Left ventricle myocardium inferior (tissue), 1 donor: Measurements from ENCODE around the gene FAXDC2. TPM values are rescaled to one million over a fixed set of nuclear protein-coding genes. Genes with fewer than 3 reads are reported as not detected.

ENCODE experiments used
- DNase-seq: peaks from one replicate; pipeline ENCODE4 v3.0.0-alpha.2; 2020
- H3K27ac ChIP-seq: fragments of 200-600 bp; replicated peaks from 2 replicates; pipeline ENCODE4 v1.8.0; 2021
- H3K27me3 ChIP-seq: fragments of 200-600 bp; 2 replicates; pipeline ENCODE4 v1.8.0; 2021; ENCODE audit warnings: low read depth
- H3K36me3 ChIP-seq: fragments of 200-600 bp; 2 replicates; pipeline ENCODE4 v1.8.0; 2021
- H3K4me1 ChIP-seq: fragments of 200-600 bp; 2 replicates; pipeline ENCODE4 v1.8.0; 2021
- H3K4me3 ChIP-seq: fragments of 200-600 bp; 2 replicates; pipeline ENCODE4 v1.8.0; 2021; ENCODE audit warnings: mild to moderate bottlenecking, moderate library complexity
- H3K9me3 ChIP-seq: fragments of 200-600 bp; replicated peaks from 2 replicates; pipeline ENCODE4 v1.8.0; 2021
- intact Hi-C: fragments of 100-400 bp; cut with micrococcal nuclease; formaldehyde crosslinking; loops from one replicate; pipeline ENCODE4 v1.11.0; 2022
- total RNA-seq: library from RNA; stranded (reverse); fragmentation: NEBNext Ultra II Directional; extraction: Animal tissue kit (Norgen Biotek cat#: 25700); gene quantifications from one replicate; pipeline ENCODE4 v1.2.1, GENCODE V29; 2021
- TF ChIP-seq, protein P1 (sequence below): fragments of 200-600 bp; IDR thresholded peaks from 2 replicates; pipeline ENCODE4 v1.8.0; 2021; ENCODE audit warnings: antibody characterized with exemption, mild to moderate bottlenecking, borderline replicate concordance
- donor health status: DM: no; HTN: yes; CAD: no; lungs with severe emphysema.

The FAXDC2 gene
- total RNA-seq, 1 donor from 2014 or later, result 23.5 TPM

DNA sequence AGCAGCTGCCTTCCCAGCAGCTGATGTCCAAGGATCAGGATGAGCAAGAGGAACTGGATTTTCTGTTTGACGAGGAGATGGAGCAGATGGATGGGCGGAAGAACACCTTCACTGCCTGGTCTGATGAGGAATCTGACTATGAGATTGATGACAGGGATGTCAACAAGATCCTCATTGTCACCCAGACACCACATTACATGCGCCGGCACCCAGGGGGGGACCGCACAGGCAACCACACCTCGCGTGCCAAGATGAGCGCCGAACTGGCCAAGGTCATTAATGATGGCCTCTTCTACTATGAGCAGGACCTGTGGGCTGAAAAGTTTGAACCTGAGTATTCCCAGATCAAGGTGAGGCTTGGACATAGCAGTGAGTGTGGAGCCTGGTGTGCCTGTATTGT lies 48.4 kb downstream of the FAXDC2 start:
- peaks cover 38% of the 10 kb centered on the region for H3K4me1 ChIP-seq
- TF ChIP-seq, protein P1, sequence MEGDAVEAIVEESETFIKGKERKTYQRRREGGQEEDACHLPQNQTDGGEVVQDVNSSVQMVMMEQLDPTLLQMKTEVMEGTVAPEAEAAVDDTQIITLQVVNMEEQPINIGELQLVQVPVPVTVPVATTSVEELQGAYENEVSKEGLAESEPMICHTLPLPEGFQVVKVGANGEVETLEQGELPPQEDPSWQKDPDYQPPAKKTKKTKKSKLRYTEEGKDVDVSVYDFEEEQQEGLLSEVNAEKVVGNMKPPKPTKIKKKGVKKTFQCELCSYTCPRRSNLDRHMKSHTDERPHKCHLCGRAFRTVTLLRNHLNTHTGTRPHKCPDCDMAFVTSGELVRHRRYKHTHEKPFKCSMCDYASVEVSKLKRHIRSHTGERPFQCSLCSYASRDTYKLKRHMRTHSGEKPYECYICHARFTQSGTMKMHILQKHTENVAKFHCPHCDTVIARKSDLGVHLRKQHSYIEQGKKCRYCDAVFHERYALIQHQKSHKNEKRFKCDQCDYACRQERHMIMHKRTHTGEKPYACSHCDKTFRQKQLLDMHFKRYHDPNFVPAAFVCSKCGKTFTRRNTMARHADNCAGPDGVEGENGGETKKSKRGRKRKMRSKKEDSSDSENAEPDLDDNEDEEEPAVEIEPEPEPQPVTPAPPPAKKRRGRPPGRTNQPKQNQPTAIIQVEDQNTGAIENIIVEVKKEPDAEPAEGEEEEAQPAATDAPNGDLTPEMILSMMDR, result no peak
- no peak overlapping the region for H3K4me3 ChIP-seq
- no peak for DNase-seq
- H3K27ac ChIP-seq, result no peak overlapping the region
- intact Hi-C loops, result no loop called here
- no peaks in the 10 kb centered on the region for H3K27me3 ChIP-seq
- H3K36me3 ChIP-seq, result peaks cover 99% of the 10 kb centered on the region
- H3K9me3 ChIP-seq, result no peaks in the 10 kb centered on the region

GRCh38 chr5:154801083-154801482 lies 49.3 kb downstream of the FAXDC2 start:
- H3K4me3 ChIP-seq, result no peak overlapping the region
- peak overlapping the region; percentile 29 for H3K27ac ChIP-seq
- H3K4me1 ChIP-seq, result peaks cover 46% of the 10 kb centered on the region
- no peaks in the 10 kb centered on the region for H3K9me3 ChIP-seq
- TF ChIP-seq, protein P1, result no peak
- DNase-seq, result no peak
- H3K36me3 ChIP-seq, result peaks cover 99% of the 10 kb centered on the region
- no peaks in the 10 kb centered on the region for H3K27me3 ChIP-seq
- intact Hi-C loops, result no loop called here

DNA sequence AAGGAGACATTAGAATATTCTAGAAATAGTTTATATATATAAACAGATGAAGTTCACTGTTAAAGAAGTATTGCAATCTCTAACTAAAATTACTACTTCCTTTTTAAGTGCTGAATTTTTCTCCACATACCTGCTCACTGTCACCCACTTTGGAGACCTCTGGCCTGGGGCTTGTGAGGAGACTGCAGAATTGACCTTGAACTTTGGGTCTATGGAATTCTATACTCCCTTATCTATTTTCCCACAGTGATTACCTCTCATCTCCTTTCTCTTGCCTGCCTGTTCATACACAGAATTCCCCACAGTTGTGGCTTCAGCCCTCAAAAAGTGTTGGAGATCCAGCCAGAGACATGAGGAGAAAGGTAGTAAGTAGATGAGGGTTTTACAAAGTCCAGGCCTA lies 49.8 kb downstream of the FAXDC2 start:
- TF ChIP-seq, protein P1, result no peak
- intact Hi-C loops, result no loop called here

DNA sequence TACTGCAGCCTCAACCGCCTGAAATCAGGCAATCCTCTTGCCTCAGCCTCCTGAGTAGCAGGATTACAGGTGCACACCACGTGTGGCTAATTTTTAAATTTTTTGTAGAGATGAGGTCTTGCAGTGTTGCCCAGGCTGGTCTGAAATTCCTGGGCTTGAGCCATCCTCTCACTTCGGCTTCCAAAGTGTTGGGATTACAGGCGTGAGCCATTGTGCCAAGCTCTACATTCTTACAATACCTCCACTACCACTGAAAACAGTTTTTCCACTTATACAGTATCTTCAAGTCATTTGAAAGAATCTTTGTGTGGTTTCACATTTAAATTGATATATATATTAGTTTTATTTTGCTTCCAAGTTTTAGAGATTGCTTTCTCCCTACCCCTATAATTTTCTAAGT lies 52.6 kb downstream of the FAXDC2 start:
- Histone ChIP-seq H3K36me3 (peaks cover 90% of the 10 kb centered on the region), H3K27me3 (no peaks in the 10 kb centered on the region), H3K9me3 (no peaks in the 10 kb centered on the region), H3K27ac (peak overlapping the region; percentile 4), H3K4me3 (no peak overlapping the region), H3K4me1 (peaks cover 72% of the 10 kb centered on the region)
- TF ChIP-seq, protein P1, result no peak
- no peak for DNase-seq
- intact Hi-C loops, result no loop called here

More for the DNA sequence above, 49.8 kb downstream of the FAXDC2 start:
- Histone ChIP-seq H3K27ac (peak overlapping the region; percentile 29), H3K4me1 (peaks cover 46% of the 10 kb centered on the region), H3K36me3 (peaks cover 94% of the 10 kb centered on the region), H3K4me3 (no peak overlapping the region), H3K9me3 (no peaks in the 10 kb centered on the region), H3K27me3 (no peaks in the 10 kb centered on the region)
- DNase-seq, result no peak

DNA sequence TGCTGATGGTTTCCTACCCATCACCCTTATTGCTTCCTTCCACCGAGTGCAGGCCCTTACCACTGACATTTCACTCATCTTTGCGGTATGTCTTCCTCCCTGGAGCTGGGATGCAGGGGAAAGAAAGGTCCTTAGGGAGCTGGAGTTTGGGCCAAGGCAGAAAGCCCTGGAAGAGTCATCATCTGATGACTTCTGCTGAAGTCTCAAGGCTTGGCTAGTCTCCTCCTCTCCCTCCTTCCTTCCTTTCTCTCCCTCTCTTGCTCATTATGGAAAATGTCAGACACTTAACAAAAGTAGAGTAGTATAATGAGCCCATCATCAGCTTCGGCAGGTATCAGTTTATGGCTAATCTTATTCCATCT lies 55.2 kb downstream of the FAXDC2 start:
- no peaks in the 10 kb centered on the region for H3K27me3 ChIP-seq
- intact Hi-C loops, result no loop called here
- peaks cover 86% of the 10 kb centered on the region for H3K36me3 ChIP-seq
- DNase-seq, result no peak
- H3K4me3 ChIP-seq, result no peak overlapping the region
- TF ChIP-seq, protein P1, result no peak
- no peaks in the 10 kb centered on the region for H3K9me3 ChIP-seq
- H3K27ac ChIP-seq, result peak overlapping the region; percentile 70
- peaks cover 57% of the 10 kb centered on the region for H3K4me1 ChIP-seq
